ENCODE measurements around the gene SLC22A25. TPM values are rescaled to one million over a fixed set of nuclear protein-coding genes. Genes with fewer than 3 reads are reported as not detected.
"Not testable (repeated sequence)": the region's sequence is repeated elsewhere in the genome, so short reads cannot be mapped to it uniquely, and the experiment has no call there.

The SLC22A25 gene
- total RNA-seq, 1 donor from 2014 or later, result not detected

- not testable (repeated sequence) for DNase-seq (ENCODE audit: low spot score)
These were observed 7.6 kb downstream of the SLC22A25 start for GRCh38 chr11:63235471-63236461.

DNA sequence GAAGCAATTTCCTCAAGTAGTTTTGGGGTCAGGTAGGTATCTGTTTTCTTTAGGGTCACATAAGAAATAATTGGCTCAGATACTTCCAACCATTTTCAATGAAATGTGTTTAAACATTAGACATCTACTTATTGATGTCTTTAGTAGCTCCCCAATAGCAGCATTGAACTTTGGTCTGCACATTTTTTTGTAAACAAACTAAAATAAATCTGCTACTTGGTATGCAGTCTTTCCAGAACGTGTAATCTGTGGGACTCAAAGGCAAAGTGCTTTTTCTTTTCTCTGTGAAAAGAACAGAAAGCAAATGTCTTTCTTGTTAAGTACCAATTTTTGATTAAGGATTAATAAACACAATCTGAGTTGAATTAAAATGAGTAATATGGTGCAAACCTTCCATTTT lies 13.6 kb downstream of the SLC22A25 start:
- no peak for DNase-seq (ENCODE audit: low spot score)

DNA sequence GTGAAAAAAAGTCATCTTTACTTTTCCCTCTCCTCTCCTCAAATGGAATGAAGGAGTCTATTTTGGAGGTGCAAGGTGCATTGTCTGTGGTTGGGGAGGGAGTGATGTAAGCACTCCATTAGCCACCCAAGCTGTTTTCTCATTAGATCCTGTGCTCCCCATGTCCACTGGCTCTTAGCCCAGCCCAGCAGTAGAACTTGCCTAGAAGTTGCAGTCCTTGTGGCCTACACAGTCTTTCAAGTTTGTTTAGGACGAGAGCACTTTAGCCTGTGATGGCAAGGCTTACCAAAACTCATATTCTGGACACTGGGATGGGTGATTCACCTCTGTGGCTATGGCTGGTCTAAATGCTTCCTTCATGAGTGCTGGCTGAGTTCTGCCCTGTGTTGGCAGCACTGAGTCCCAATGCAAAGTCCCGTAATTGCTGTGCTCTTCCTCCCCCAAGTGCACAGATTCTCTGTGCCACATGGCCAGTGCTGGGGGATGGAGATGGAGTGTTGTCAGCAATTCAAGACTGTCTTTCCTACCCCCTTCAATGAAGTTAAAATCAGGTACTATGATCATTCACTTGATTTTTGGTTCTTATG lies 15.8 kb downstream of the SLC22A25 start:
- DNase-seq (ENCODE audit: low spot score), result no peak

DNA sequence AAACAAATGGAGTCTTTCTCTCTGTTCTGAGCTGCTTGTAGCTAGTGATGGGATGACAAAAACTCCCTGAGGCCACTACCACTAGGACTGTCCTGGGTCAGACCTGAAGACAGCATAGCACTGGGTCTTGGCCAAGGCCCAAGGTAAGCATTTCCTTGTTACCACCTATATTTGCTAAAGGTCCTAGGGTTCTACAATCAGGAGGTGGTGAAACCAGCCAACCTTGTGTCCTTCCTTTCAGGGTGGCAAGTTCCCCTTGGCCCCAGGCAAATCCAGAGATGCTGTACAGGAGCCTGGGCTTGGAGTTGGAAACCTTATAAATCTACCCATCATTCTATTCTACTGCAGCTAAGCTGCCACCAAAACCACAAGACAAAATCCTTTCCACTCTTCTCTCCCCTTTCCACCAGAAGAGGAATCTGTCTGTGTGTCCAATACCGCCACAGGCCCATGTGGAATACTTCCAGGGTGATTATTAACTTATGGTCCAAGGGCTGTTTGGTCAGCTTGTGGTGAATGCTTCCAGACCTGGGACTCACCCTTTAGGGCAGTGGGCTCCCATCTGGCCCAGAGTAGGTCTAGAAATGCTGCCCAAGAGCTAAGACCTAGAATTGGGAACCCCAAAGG lies 16.8 kb downstream of the SLC22A25 start:
- no peak for DNase-seq (ENCODE audit: low spot score)

DNA sequence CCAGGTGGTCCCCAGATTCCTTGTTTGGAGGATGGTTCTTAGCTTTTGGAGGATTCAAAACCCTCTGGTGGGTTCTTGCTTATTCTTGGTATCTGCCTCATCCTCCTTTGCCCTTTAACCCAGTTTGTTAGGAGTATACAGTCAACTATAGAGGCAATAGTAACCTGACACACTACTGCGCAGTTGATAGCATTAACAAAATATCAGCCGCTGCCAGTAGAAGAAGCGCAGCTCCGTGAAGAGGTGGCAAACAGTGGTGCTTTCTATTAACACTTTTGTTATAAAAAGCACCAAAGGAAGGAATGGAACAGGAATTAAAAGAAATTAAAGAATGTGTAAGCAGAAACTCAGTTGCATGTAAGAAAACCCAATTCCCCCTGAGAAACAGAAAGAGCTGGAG lies 29.3 kb downstream of the SLC22A25 start:
- DNase-seq (ENCODE audit: low spot score), result no peak

DNA sequence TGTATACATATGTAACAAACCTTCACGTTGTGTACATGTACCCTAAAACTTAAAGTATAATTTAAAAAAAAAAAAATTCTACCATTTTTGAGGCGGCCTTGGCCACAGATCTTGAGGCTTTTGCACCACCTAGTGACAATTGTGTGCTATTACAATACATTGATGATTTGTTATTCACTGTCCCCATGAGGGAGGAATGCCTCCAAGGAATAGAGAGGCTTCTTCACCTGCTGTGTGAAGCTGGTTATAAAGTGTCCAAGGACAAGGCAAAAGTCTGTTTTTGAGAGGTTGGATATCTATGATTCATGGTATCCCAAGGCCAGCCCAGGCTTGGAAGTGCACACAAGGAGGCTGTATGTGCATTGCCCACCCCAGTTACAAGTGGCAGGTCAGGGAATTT lies 30.7 kb downstream of the SLC22A25 start:
- DNase-seq (ENCODE audit: low spot score), result no peak

- DNase-seq (ENCODE audit: low spot score), result no peak
These were observed 33.3 kb downstream of the SLC22A25 start for GRCh38 chr11:63210111-63210510.

Other genes starting within 250 kb of the SLC22A25 start
- gene SLC22A8, start 227.8 kb downstream of the SLC22A25 start, total RNA-seq, result not detected
- not detected for gene SLC22A24, start 99.4 kb downstream of the SLC22A25 start, total RNA-seq
- not detected for gene SLC22A9, start 126.2 kb upstream of the SLC22A25 start, total RNA-seq
- gene PLAAT5, start 247.6 kb upstream of the SLC22A25 start, total RNA-seq, result 2.1 TPM